ENCODE results near the gene IFIT2.

DNA sequence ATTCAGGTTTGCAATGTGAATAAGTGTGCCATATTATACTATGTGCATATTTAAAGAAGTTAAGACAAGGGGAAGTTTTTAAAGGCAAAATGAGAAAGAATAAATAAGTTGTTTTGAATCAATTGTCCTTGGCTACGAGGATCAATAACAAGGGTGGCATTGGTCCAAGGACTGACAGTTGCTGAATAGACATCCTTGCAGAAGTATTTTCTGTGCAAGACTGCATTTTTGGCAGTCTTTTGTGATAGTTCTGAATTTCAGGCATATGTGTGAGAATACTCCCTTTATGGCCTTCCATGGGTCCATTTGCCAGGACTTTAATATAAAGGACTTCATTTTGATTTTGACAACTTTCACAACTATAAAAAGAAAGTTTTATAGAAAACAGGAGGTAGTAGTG lies 44.9 kb upstream of the IFIT2 start:
- TF ChIP-seq, protein P1, sequence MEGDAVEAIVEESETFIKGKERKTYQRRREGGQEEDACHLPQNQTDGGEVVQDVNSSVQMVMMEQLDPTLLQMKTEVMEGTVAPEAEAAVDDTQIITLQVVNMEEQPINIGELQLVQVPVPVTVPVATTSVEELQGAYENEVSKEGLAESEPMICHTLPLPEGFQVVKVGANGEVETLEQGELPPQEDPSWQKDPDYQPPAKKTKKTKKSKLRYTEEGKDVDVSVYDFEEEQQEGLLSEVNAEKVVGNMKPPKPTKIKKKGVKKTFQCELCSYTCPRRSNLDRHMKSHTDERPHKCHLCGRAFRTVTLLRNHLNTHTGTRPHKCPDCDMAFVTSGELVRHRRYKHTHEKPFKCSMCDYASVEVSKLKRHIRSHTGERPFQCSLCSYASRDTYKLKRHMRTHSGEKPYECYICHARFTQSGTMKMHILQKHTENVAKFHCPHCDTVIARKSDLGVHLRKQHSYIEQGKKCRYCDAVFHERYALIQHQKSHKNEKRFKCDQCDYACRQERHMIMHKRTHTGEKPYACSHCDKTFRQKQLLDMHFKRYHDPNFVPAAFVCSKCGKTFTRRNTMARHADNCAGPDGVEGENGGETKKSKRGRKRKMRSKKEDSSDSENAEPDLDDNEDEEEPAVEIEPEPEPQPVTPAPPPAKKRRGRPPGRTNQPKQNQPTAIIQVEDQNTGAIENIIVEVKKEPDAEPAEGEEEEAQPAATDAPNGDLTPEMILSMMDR (IDR thresholded peaks at IDR 0.05; ENCODE audit: low read length): no peak
- no peak for TF ChIP-seq EZH2 (optimal IDR thresholded peaks at IDR 0.05; ENCODE audit: low read depth, low read length)
